NAMALWA (cell line): Measurements from ENCODE around the gene ODC1.
A peak's percentile ranks its signal among the peaks of the same experiment; 100 is the strongest.

ENCODE experiments used
- DNase-seq: peaks from one replicate; pipeline ENCODE4 v3.0.0-alpha.2; 2015; ENCODE audit warnings: low spot score

Gene ODC1

GRCh38 chr2:10414591-10414990 lies 33.5 kb downstream of the ODC1 start:
- DNase-seq = peak; percentile 51

DNA sequence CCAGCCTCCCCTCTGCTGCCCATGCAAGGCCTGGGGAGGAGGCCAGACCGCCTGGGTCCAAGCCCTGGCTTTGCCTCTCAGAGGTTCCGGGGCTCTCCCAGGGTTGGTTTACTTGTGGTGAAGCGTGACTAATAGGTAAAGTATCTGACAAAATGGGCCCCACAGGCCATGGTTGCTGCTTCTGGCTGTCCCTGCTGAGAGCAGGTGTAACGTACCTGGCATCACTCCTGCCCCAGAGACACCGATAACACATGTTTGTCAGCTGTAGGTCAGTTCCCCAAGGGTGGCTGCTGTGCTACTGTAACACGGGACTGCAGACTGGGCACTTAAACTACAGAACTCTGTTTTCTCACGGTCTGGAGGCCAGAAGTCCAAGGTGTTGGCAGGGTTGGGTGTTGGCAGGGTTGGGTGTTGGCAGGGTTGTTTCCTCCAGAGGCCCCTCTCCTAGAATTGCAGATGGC lies 34.1 kb downstream of the ODC1 start:
- DNase-seq = no peak

DNA sequence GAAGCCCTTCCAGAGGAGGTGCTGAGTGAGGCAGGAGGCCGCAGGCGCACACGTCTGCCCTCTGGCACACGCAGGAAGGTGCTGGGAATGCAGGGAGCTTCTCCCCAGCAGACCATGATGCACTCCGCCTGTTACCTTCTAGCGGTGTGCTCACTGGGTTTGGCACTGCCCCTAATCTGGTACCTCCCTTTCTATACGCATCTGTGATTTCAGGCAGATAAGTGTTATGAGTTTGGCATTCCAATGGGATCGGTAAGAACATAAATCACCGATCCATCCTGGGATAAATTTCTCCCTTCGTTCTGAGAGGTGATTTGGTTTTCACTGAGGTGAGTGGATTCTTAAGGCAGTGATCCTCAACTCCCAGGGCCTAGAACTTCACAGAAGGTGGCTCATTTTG lies 34.6 kb downstream of the ODC1 start:
- no peak for DNase-seq

GRCh38 chr2:10412380-10412779 lies 35.7 kb downstream of the ODC1 start:
- DNase-seq = peak; percentile 88

DNA sequence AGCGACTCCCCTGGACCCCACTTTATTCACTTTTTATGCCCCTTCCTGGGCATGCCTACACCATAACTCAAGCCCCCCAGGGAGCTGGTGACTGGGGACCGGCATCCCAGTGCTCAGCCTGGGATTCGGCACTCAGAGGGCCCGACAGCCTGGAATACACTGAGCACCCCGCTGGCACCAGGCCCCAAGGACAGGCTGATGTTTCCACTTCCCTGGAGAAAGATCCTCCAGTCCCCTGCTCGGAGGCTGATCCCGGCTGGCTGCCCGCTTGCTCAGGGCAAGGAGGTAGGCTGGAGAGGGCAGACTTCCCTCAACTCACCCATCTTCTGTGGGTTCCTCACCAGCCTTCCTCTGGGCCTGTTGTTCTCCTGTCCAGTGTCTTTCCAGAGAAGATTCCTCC lies 36.6 kb downstream of the ODC1 start:
- no peak for DNase-seq

GRCh38 chr2:10410823-10411437 lies 37.2 kb downstream of the ODC1 start:
- no peak for DNase-seq

DNA sequence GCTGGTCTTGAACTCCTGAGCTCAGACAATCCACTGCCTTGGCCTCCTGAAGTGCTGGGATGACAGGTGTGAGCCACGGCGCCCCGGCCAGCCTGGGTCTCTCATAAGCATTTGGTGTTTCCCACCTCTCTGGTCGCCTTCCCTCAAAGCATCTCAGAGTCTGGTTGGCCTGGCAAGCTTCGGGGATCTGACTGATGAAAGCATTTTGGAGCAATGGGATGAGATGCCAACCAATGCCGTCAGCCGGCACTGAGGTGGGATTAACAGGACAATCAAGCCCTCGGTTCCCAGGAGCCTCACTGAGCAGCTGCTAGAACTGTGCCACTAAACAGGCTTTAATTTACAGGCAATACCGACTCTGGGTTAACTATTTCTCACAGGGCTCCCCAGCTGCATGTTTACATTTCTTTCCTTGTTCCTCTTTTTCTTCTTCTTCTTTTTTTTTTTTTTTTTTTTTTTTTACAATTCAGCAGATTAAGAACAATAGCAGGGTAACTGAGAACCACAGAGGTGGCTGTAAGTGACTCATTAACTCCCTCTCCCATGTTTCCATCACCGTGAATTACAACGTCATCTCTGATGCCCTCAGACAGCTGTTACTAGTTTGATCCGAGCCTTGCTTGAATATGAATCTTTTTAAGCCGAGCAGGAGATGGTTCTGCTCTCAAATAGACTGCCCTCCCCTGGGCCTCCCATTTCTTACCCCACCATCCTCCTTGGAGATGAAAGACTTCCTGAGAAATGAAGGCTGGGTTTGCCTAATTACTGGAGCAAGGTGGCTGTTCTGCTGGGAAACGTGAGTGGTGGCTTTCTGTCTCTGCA lies 37.9 kb downstream of the ODC1 start:
- DNase-seq = peak; percentile 85

- DNase-seq = peak; percentile 90
These were observed 39.2 kb downstream of the ODC1 start for GRCh38 chr2:10408649-10409579.

GRCh38 chr2:10407841-10408648 lies 40.1 kb downstream of the ODC1 start:
- peak; percentile 15 for DNase-seq

DNA sequence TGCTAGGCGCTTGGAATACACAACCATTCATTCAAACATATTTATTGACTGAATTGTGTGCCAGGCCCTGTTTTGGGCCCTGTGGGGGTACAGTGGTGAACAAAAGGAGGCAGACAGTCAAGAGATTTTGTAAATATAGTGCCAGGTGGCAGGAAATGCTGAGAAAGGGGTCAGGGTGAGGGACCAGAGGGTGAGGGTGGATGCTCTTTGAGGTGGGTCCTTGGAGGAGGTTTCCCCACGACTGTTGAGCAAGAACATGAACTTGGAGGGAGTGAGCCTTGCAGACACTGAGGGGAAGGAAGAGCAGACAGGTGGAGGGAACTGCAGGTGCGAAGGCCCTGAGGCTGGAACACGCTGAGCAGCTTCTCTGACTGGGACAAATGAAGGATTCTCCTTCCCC lies 40.7 kb downstream of the ODC1 start:
- DNase-seq = no peak

GRCh38 chr2:10406491-10407188 lies 41.5 kb downstream of the ODC1 start:
- no peak for DNase-seq

DNA sequence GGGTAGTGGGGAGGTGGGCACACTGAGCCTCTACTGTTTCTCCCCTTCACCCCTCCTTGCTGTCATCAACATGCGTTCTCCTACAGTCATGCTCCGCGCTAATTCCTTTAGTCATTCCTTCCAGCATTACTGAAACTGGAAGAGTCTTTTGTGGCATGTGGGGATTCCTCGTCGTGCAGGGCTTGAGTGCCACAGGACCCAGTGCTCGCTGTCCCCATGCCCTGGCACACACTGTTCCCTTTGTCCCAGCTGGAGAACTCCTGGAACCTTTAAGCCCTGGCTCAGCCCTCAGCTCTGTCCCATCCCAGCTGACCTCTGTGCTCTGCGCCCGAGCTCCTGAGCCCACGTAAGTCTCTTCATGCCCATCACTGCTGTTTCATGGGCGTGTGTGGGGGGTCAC lies 42.1 kb downstream of the ODC1 start:
- DNase-seq = no peak

GRCh38 chr2:10405448-10405847 lies 42.7 kb downstream of the ODC1 start:
- no peak for DNase-seq

GRCh38 chr2:10404324-10405143 lies 43.6 kb downstream of the ODC1 start:
- DNase-seq = no peak

GRCh38 chr2:10402653-10403215 lies 45.4 kb downstream of the ODC1 start:
- DNase-seq = no peak

GRCh38 chr2:10402062-10402585 lies 46.0 kb downstream of the ODC1 start:
- no peak for DNase-seq

GRCh38 chr2:10400978-10401951 lies 46.9 kb downstream of the ODC1 start:
- DNase-seq = no peak

- DNase-seq = no peak
These were observed 47.6 kb downstream of the ODC1 start for GRCh38 chr2:10400568-10400977.
